ENCODE results near the gene RABEP2. TPM values are rescaled to one million over a fixed set of nuclear protein-coding genes. Genes with fewer than 3 reads are reported as not detected.
"Not testable (repeated sequence)": the region's sequence is repeated elsewhere in the genome, so short reads cannot be mapped to it uniquely, and the experiment has no call there.

The RABEP2 gene
- total RNA-seq, 1 experiment from 2014 or later, result 24.0 TPM

GRCh38 chr16:28875134-28876018 lies 49.7 kb downstream of the RABEP2 start:
- in situ Hi-C loops (cut with HindIII; ENCODE audit: low pct_unique_long_range_greater_than_20kb, low sequenced_read_pairs), result no loop called here
- no peak for DNase-seq (ENCODE audit: low read depth)

DNA sequence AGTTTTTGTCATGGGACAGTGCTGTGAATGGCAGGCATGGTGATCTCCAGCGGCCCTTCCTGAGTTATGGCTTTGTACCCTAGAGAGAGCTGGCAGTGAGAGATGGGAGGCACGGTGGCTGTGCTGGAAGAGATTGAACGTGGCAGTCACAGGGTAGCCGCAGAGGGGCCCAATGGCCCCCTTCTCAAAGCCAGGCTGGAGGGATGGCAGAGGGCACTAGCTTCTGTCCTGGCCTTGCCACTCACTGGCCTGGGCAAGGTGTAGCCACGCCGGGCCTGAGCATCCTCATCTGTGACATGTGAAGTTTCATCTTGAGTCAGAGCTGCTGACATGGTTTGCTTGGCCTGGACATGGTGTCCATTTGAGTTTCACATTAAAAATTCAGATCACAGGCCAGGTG lies 50.6 kb downstream of the RABEP2 start:
- in situ Hi-C loops (cut with HindIII; ENCODE audit: low pct_unique_long_range_greater_than_20kb, low sequenced_read_pairs), result no loop called here
- DNase-seq (ENCODE audit: low read depth), result no peak

- in situ Hi-C loops (cut with HindIII; ENCODE audit: low pct_unique_long_range_greater_than_20kb, low sequenced_read_pairs), result no loop called here
Measured at GRCh38 chr16:28873543-28874201, 51.4 kb downstream of the RABEP2 start.

GRCh38 chr16:28872952-28873351 lies 52.1 kb downstream of the RABEP2 start:
- in situ Hi-C loops (cut with HindIII; ENCODE audit: low pct_unique_long_range_greater_than_20kb, low sequenced_read_pairs), result no loop called here
- DNase-seq (ENCODE audit: low read depth), result no peak

More at GRCh38 chr16:28873543-28874201, 51.4 kb downstream of the RABEP2 start:
- DNase-seq (ENCODE audit: low read depth), result no peak

DNA sequence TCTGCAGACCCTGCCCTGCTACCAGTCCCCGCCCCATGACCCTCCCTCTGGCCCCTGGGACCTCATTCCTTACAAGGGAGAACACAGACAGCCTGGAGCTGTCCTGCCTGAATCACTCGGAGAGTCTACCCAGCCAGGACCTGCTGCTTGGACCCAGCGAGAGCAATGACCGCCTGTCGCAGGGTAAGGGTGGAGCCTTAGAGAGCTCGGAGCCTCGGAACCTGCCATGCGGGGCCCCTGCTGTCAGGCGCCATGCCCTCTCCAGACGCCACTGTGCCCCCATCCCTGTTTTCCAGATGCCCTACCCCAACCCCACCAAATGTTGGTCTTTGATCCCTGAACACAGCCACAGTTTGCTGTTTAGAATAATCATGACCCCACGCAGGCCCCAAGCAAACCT lies 55.8 kb downstream of the RABEP2 start:
- in situ Hi-C loops (cut with HindIII; ENCODE audit: low pct_unique_long_range_greater_than_20kb, low sequenced_read_pairs), result no loop called here
- no peak for DNase-seq (ENCODE audit: low read depth)

DNA sequence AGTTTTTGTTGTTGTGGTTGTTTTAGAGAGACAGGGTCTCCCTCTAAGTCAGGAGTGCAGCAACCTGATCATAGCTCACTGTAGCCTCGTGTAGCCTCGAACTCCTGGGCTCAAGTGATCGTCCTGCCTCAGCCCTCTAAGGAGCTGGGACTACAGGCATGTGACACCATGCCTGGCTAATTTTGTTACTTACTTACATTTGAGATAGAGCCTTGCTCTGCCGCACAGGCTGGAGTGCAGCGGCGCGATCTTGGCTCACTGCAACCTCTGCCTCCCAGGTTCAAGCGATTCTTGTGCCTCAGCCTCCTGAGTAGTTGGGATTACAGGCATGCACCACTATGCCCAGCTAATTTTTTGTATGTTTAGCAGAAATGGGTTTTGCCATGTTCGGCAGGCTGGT lies 57.4 kb downstream of the RABEP2 start:
- in situ Hi-C loops (cut with HindIII; ENCODE audit: low pct_unique_long_range_greater_than_20kb, low sequenced_read_pairs); DNase-seq (ENCODE audit: low read depth): not testable (repeated sequence)

DNA sequence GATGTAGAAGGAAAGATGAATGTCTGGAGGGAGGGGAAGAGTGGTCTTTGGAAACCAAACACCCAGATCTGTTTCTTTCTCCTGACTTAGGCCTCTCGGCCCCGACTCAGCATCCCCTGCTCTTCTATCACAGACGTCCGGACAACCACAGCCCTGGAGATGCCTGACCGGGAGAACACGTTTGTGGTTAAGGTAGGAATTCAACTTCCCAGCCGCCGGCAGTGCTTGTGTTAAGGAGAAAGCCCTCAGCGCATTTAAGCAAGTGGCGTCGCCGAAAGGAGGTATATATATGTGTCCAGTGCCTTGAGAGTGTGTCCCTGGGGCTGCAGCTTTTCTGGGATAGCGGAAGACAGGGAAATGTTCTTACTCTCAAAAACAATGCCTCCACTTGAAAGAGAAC lies 57.8 kb downstream of the RABEP2 start:
- no peak for DNase-seq (ENCODE audit: low read depth)
- in situ Hi-C loops (cut with HindIII; ENCODE audit: low pct_unique_long_range_greater_than_20kb, low sequenced_read_pairs), result no loop called here

DNA sequence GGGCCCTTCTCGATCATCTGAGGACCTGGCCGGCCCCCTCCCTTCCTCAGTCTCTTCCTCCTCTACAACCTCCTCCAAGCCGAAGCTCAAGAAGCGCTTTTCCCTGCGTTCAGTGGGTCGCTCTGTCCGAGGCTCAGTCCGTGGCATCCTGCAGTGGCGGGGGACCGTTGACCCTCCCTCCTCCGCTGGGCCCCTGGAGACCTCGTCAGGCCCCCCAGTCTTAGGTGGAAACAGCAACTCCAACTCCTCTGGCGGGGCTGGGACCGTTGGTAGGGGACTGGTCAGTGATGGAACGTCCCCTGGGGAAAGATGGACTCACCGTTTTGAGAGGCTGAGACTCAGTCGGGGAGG lies 58.6 kb downstream of the RABEP2 start:
- DNase-seq (ENCODE audit: low read depth), result no peak
- in situ Hi-C loops (cut with HindIII; ENCODE audit: low pct_unique_long_range_greater_than_20kb, low sequenced_read_pairs), result no loop called here

GRCh38 chr16:28865722-28866453 lies 59.1 kb downstream of the RABEP2 start:
- no peak for DNase-seq (ENCODE audit: low read depth)
- in situ Hi-C loops (cut with HindIII; ENCODE audit: low pct_unique_long_range_greater_than_20kb, low sequenced_read_pairs), result no loop called here

GRCh38 chr16:28865001-28865688 lies 59.9 kb downstream of the RABEP2 start:
- DNase-seq (ENCODE audit: low read depth), result no peak
- in situ Hi-C loops (cut with HindIII; ENCODE audit: low pct_unique_long_range_greater_than_20kb, low sequenced_read_pairs), result no loop called here

GRCh38 chr16:28863929-28864793 lies 60.9 kb downstream of the RABEP2 start:
- in situ Hi-C loops (cut with HindIII; ENCODE audit: low pct_unique_long_range_greater_than_20kb, low sequenced_read_pairs), result no loop called here
- peak; percentile 23 for DNase-seq (ENCODE audit: low read depth)

DNA sequence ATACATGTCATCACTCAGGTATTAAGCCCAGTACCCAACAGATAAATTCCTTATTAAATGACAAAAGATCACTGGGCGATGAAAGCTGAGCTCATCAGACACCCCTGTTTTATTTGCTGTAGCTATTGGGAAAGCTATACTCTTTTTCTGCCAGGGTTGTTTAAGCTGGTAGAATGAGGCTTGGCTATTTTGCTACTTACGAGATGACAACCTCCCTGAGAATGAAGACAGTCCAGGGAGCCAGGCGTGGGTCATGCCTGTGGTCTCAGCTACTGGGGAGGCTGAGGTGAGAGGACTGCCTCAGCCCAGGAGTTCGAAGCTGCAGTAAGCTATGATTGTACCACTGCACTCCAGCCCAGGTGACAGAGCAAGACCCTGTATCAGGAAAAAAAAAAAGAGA lies 65.7 kb downstream of the RABEP2 start:
- DNase-seq (ENCODE audit: low read depth), result no peak
- in situ Hi-C loops (cut with HindIII; ENCODE audit: low pct_unique_long_range_greater_than_20kb, low sequenced_read_pairs), result no loop called here

- DNase-seq (ENCODE audit: low read depth), result no peak
- in situ Hi-C loops (cut with HindIII; ENCODE audit: low pct_unique_long_range_greater_than_20kb, low sequenced_read_pairs), result no loop called here
Measured at GRCh38 chr16:28858421-28858820, 66.6 kb downstream of the RABEP2 start.

Other genes starting within 250 kb of the RABEP2 start
- 220 and 259 TPM in 2 replicates for gene EIF3C, start 213.8 kb downstream of the RABEP2 start, total RNA-seq (2014; rRNA removed; shearing (Covaris generic); ENCODE audit: low replicate concordance)
- gene NPIPB9, start 173.5 kb downstream of the RABEP2 start, total RNA-seq (2014; rRNA removed; shearing (Covaris generic); ENCODE audit: low replicate concordance), result 1.0 TPM in 1 of 2 replicates, not detected in the other
- gene ATXN2L, start 102.2 kb downstream of the RABEP2 start, total RNA-seq (2014; rRNA removed; shearing (Covaris generic); ENCODE audit: low replicate concordance), result 16.6 and 20.2 TPM in 2 replicates
- 149 and 151 TPM in 2 replicates for gene TUFM, start 78.9 kb downstream of the RABEP2 start, total RNA-seq (2014; rRNA removed; shearing (Covaris generic); ENCODE audit: low replicate concordance)
- 18.0 and 28.4 TPM in 2 replicates for gene SH2B1, start 61.4 kb downstream of the RABEP2 start, total RNA-seq (2014; rRNA removed; shearing (Covaris generic); ENCODE audit: low replicate concordance)
- gene ATP2A1, start 46.8 kb downstream of the RABEP2 start, total RNA-seq (2014; rRNA removed; shearing (Covaris generic); ENCODE audit: low replicate concordance), result 0.12 and 0.71 TPM in 2 replicates
- gene CD19, start 6.7 kb upstream of the RABEP2 start, total RNA-seq (2014; rRNA removed; shearing (Covaris generic); ENCODE audit: low replicate concordance), result 0.37 and 4.2 TPM in 2 replicates
- 22.2 and 45.4 TPM in 2 replicates for gene NFATC2IP, start 25.7 kb upstream of the RABEP2 start, total RNA-seq (2014; rRNA removed; shearing (Covaris generic); ENCODE audit: low replicate concordance)
- gene SPNS1, start 49.5 kb upstream of the RABEP2 start, total RNA-seq (2014; rRNA removed; shearing (Covaris generic); ENCODE audit: low replicate concordance), result 93.8 and 95.1 TPM in 2 replicates
- gene LAT, start 59.8 kb upstream of the RABEP2 start, total RNA-seq (2014; rRNA removed; shearing (Covaris generic); ENCODE audit: low replicate concordance), result 48.8 and 51.3 TPM in 2 replicates

Data from Caki2 (cell line).